Non-pigmented ciliary epithelial cell (primary cell): ENCODE measurements around the gene FRAT2.
"Not testable (repeated sequence)": the region's sequence is repeated elsewhere in the genome, so short reads cannot be mapped to it uniquely, and the experiment has no call there.

Source experiments
- DNase-seq: peaks from one replicate; pipeline ENCODE4 v3.0.0-alpha.2; 2010; ENCODE audit warnings: low read depth

Gene FRAT2

DNA sequence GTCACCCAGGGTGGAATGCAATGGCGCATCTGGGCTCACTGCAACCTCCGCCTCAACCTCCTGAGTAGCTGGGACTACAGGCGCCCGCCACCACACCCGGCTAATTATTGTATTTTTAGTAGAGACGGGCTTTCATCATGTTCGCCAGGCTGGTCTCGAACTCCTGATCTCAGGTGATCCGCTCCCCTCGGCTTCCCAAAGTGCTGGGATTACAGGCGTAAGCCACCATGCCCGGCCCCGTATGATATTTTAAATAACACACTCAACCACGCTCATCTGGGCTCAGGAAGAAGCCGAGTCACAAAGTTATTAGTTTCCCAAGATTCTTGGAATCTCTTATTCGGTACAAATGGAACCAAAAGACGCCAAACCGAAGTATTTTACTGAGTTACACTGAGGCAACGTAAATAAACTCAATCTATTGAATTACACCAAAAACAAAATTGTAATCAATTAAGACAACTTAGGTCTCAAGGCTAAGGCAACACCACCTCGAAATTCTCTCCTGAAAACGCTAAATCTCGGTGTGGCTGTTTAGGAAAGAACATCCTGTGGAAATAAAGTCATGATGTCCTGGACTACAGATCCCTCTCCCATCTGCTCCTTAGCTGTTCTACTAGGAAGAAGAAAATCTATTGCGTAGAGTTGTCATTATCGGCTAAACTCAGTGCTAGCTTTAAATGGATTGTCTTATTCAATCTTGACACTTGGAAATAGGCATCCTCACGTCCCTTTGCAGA, 43.0 kb downstream of the FRAT2 start:
- DNase-seq = no peak

GRCh38 chr10:97290576-97291356, 43.8 kb downstream of the FRAT2 start:
- DNase-seq = not testable (repeated sequence)

DNA sequence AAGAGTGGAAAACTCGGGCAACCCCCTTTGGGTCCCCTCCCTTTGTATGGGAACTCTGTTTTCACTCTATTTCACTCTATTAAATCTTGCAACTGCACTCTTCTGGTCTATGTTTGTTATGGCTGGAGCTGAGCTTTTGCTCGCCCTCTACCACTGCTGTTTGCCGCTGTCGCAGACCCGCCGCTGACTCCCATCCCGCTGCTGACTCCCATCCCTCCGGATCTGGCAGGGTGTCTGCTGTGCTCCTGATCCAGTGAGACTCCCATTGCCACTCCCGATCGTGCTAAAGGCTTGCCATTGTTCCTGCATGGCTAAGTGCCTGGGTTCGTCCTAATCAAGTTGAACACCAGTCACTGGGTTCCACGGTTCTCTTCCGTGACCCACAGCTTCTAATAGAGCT, 44.5 kb downstream of the FRAT2 start:
- DNase-seq = not testable (repeated sequence)
